ENCODE results near the gene CIRBP. TPM values are rescaled to one million over a fixed set of nuclear protein-coding genes. Genes with fewer than 3 reads are reported as not detected.

The CIRBP gene
- total RNA-seq, 1 donor from 2014 or later = 184 TPM

- peak overlapping the region; percentile 26 for H3K27ac Mint-ChIP-seq (ENCODE audit: unreplicated experiment)
- Histone ChIP-seq H3K4me1 (ENCODE audit: insufficient read depth, low read length) (peaks cover 41% of the 10 kb centered on the region), H3K9ac (ENCODE audit: low read length) (peak overlapping the region; percentile 88), H3K9me3 (ENCODE audit: insufficient read depth, low read depth, low read length) (no peaks in the 10 kb centered on the region), H3K79me2 (ENCODE audit: insufficient read depth, low read length) (peaks cover 79% of the 10 kb centered on the region), H3K36me3 (ENCODE audit: insufficient read depth, low read length) (peaks cover 22% of the 10 kb centered on the region), H3K27ac (ENCODE audit: low read depth, low read length) (peak overlapping the region; percentile 89), H4K20me1 (ENCODE audit: insufficient read depth, low read length) (peaks cover 54% of the 10 kb centered on the region), H3K4me3 (ENCODE audit: insufficient read depth, low read depth, low read length) (peak overlapping the region; percentile 84), H2AFZ (ENCODE audit: low read depth, low read length) (no peak overlapping the region), H3K27me3 (ENCODE audit: insufficient read depth, low read length) (no peaks in the 10 kb centered on the region), H3K4me2 (ENCODE audit: low read length) (peak overlapping the region; percentile 100)
- no peak for FAIRE-seq
- TF ChIP-seq, protein P1, sequence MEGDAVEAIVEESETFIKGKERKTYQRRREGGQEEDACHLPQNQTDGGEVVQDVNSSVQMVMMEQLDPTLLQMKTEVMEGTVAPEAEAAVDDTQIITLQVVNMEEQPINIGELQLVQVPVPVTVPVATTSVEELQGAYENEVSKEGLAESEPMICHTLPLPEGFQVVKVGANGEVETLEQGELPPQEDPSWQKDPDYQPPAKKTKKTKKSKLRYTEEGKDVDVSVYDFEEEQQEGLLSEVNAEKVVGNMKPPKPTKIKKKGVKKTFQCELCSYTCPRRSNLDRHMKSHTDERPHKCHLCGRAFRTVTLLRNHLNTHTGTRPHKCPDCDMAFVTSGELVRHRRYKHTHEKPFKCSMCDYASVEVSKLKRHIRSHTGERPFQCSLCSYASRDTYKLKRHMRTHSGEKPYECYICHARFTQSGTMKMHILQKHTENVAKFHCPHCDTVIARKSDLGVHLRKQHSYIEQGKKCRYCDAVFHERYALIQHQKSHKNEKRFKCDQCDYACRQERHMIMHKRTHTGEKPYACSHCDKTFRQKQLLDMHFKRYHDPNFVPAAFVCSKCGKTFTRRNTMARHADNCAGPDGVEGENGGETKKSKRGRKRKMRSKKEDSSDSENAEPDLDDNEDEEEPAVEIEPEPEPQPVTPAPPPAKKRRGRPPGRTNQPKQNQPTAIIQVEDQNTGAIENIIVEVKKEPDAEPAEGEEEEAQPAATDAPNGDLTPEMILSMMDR (IDR thresholded peaks at IDR 0.05; ENCODE audit: insufficient read depth, low read depth, low read length) = no peak
- no peak for TF ChIP-seq EZH2 (IDR thresholded peaks at IDR 0.05; ENCODE audit: insufficient read depth, low read length)
- H3K4me3 Mint-ChIP-seq (ENCODE audit: unreplicated experiment) = peak overlapping the region; percentile 92
- H3K9me3 Mint-ChIP-seq (ENCODE audit: unreplicated experiment) = no peaks in the 10 kb centered on the region
- peaks cover 5% of the 10 kb centered on the region for H3K4me1 Mint-ChIP-seq (ENCODE audit: low read depth, unreplicated experiment)
- no peaks in the 10 kb centered on the region for H3K27me3 Mint-ChIP-seq (ENCODE audit: low read depth, unreplicated experiment)
- peaks cover 2% of the 10 kb centered on the region for H3K36me3 Mint-ChIP-seq (ENCODE audit: low read depth, unreplicated experiment)
- DNase-seq (ENCODE audit: low read depth) = peak; percentile 93
Observed at GRCh38 chr19:1252221-1252820, 16.8 kb upstream of the CIRBP start.

DNA sequence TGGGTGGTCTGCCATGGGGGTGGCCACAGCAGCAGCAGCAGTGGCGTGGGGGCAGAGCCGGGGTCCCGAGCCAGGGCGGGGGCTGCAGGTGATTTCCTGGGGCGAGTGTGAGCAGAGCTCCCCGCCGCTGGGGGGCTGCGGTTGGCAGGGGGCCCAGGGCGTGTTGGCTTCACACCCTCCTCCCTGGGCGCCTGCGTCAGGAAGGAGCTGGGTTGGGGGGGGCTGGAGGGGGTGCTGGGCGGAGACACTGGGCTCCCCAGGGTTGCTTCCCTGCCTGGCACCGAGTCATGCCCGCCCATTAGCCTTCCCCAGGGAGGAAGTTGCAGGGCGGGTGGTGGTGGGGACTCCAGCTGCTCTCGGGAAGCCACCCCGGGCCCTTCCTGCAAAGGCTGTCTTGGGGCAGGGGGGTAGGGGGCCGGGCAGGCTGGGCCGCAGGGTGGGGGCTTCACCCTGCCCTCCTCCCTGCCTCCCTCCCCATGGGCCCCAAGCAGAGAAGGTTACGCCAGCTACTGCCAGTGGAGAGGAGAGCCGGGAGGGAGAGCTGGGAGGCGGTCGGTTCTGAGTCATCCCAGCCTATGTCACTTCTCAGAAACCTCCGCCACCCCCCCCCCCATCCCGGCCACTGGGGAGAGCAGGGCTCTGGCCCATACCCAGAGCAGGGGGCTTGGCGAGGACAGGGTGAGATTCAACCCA, 16.2 kb upstream of the CIRBP start:
- H3K36me3 Mint-ChIP-seq (ENCODE audit: low read depth, unreplicated experiment) = peaks cover 6% of the 10 kb centered on the region
- Histone ChIP-seq H3K27me3 (ENCODE audit: insufficient read depth, low read length) (no peaks in the 10 kb centered on the region), H3K27ac (ENCODE audit: low read depth, low read length) (peak overlapping the region; percentile 89), H4K20me1 (ENCODE audit: insufficient read depth, low read length) (peaks cover 61% of the 10 kb centered on the region), H3K4me1 (ENCODE audit: insufficient read depth, low read length) (peaks cover 42% of the 10 kb centered on the region), H3K9me3 (ENCODE audit: insufficient read depth, low read depth, low read length) (no peaks in the 10 kb centered on the region), H2AFZ (ENCODE audit: low read depth, low read length) (no peak overlapping the region), H3K9ac (ENCODE audit: low read length) (peak overlapping the region; percentile 88), H3K36me3 (ENCODE audit: insufficient read depth, low read length) (peaks cover 24% of the 10 kb centered on the region), H3K4me3 (ENCODE audit: insufficient read depth, low read depth, low read length) (peak overlapping the region; percentile 84), H3K79me2 (ENCODE audit: insufficient read depth, low read length) (peaks cover 78% of the 10 kb centered on the region), H3K4me2 (ENCODE audit: low read length) (peak overlapping the region; percentile 100)
- DNase-seq (ENCODE audit: low read depth) (peak; percentile 95), FAIRE-seq (no peak)
- H3K27me3 Mint-ChIP-seq (ENCODE audit: low read depth, unreplicated experiment) = no peaks in the 10 kb centered on the region
- no peak for TF ChIP-seq EZH2 (IDR thresholded peaks at IDR 0.05; ENCODE audit: insufficient read depth, low read length)
- TF ChIP-seq, protein P1 (IDR thresholded peaks at IDR 0.05; ENCODE audit: insufficient read depth, low read depth, low read length) = no peak
- H3K27ac Mint-ChIP-seq (ENCODE audit: unreplicated experiment) = peak overlapping the region; percentile 87
- no peaks in the 10 kb centered on the region for H3K9me3 Mint-ChIP-seq (ENCODE audit: unreplicated experiment)
- H3K4me1 Mint-ChIP-seq (ENCODE audit: low read depth, unreplicated experiment) = peaks cover 10% of the 10 kb centered on the region
- peak overlapping the region; percentile 57 for H3K4me3 Mint-ChIP-seq (ENCODE audit: unreplicated experiment)

Measured in astrocyte (in vitro differentiated cells and primary cell).